H1 (cell line): ENCODE results near the gene COL27A1. TPM values are rescaled to one million over a fixed set of nuclear protein-coding genes. Genes with fewer than 3 reads are reported as not detected.

Experiments used
- CTCF ChIA-PET: fragments of 300-600 bp; sonication (Branson Sonifier 250); formaldehyde crosslinking; loops from one replicate; lab custom pipeline; 2021; ENCODE audit not compliant: partially characterized antibody; lab: Charles Lee
- POLR2A ChIA-PET: fragments of 300-600 bp; sonication (Branson Sonifier 250); formaldehyde crosslinking; loops from one replicate; lab custom pipeline; 2021; ENCODE audit warnings: inconsistent platforms; ENCODE audit not compliant: partially characterized antibody; lab: Charles Lee
- DNase-seq, 2 experiments: peaks; one replicate each; pipeline versions ENCODE4 v3.0.0 to v3.0.0-alpha.2; 2010 to 2022; ENCODE audit warnings: low spot score in 2 of 2, low read depth in 1 of 2, mixed read lengths in 1 of 2
- FAIRE-seq: peaks from 2 replicates; lab custom pipeline; 2011; peaks lifted over from hg19 to GRCh38; lab: Jason Lieb, UNC
- H2AFZ ChIP-seq: 2 replicates; pipeline ENCODE4 v1.8.1; 2012; ENCODE audit warnings: low read length, inconsistent platforms
- H2AK5ac ChIP-seq: 2 replicates; pipeline ENCODE4 v1.6.1; 2013; ENCODE audit warnings: low read depth, low read length
- H2BK120ac ChIP-seq: replicated peaks from 2 replicates; pipeline ENCODE3; 2013; ENCODE audit warnings: low read depth, low read length, inconsistent platforms
- H2BK12ac ChIP-seq: 2 replicates; pipeline ENCODE4 v1.6.1; 2013; ENCODE audit warnings: low read depth, low read length
- H2BK15ac ChIP-seq: 2 replicates; pipeline ENCODE4 v1.6.1; 2013; ENCODE audit warnings: low read length
- H2BK20ac ChIP-seq: 2 replicates; pipeline ENCODE4 v1.6.1; 2013; ENCODE audit warnings: low read length
- H2BK5ac ChIP-seq: 2 replicates; pipeline ENCODE4 v1.6.1; 2013; ENCODE audit warnings: low read depth, low read length
- H3K14ac ChIP-seq: 2 replicates; pipeline ENCODE4 v1.6.1; 2013; ENCODE audit warnings: inconsistent platforms; ENCODE audit not compliant: insufficient read length
- H3K18ac ChIP-seq: 2 replicates; pipeline ENCODE4 v1.6.1; 2013; ENCODE audit warnings: low read length; ENCODE audit errors: extremely low read depth
- H3K23ac ChIP-seq: 2 replicates; pipeline ENCODE4 v1.6.1; 2013; ENCODE audit warnings: inconsistent platforms; ENCODE audit not compliant: insufficient read length
- H3K23me2 ChIP-seq: 2 replicates; pipeline ENCODE4 v1.6.1; 2013; ENCODE audit warnings: low read depth, low read length
- H3K27ac ChIP-seq: 2 replicates; pipeline ENCODE4 v1.6.1; 2011; ENCODE audit warnings: low read depth, low read length, inconsistent platforms
- H3K27me3 ChIP-seq, 4 experiments: replicated peaks in 1 of 4; 1 replicate in 1 of 4; 2 replicates in 3 of 4; pipeline versions ENCODE4 v1.6.1 to v1.8.1; 2011 to 2013; ENCODE audit warnings: low read length in 3 of 4, mild to moderate bottlenecking in 3 of 4, inconsistent platforms in 2 of 4, mixed read lengths in 2 of 4, moderate library complexity in 1 of 4; ENCODE audit not compliant: control insufficient read depth in 3 of 4, insufficient read depth in 3 of 4; ENCODE audit errors: extremely low read depth in 1 of 4
- H3K36me3 ChIP-seq, 4 experiments: 2 replicates each; pipeline versions ENCODE4 v1.6.1 to v1.8.1; 2011 to 2013; ENCODE audit warnings: mild to moderate bottlenecking in 4 of 4, low read length in 3 of 4, moderate library complexity in 2 of 4, control low read depth in 1 of 4, inconsistent platforms in 1 of 4; ENCODE audit not compliant: insufficient read depth in 4 of 4, control insufficient read depth in 2 of 4
- H3K4ac ChIP-seq: replicated peaks from 2 replicates; pipeline ENCODE3; 2013; ENCODE audit warnings: low read length, low read depth, mixed read lengths, inconsistent platforms; ENCODE audit not compliant: insufficient read length
- H3K4me1 ChIP-seq, 4 experiments: replicated peaks in 1 of 4; 1 replicate in 1 of 4; 2 replicates in 3 of 4; pipeline versions ENCODE4 v1.6.1 to v1.8.1; 2011 to 2013; ENCODE audit warnings: low read length in 3 of 4, inconsistent platforms in 2 of 4, mixed read lengths in 1 of 4; ENCODE audit not compliant: insufficient read depth in 4 of 4, control insufficient read depth in 3 of 4
- H3K4me2 ChIP-seq, 2 experiments: 2 replicates each; pipeline versions ENCODE4 v1.6.1 to v1.8.1; 2011 to 2013; ENCODE audit warnings: low read depth in 2 of 2, low read length in 2 of 2, control low read depth in 1 of 2, inconsistent platforms in 1 of 2, mild to moderate bottlenecking in 1 of 2; ENCODE audit not compliant: insufficient read depth in 1 of 2
- H3K4me3 ChIP-seq, 4 experiments: fragments of 200-600, 300-600 bp in 1 of 4; sonication (generic), shearing (Covaris generic), sonication (Bioruptor Twin) in 1 of 4; 2 replicates each; pipeline versions ENCODE4 v1.5.1 to v1.8.1; 2011 to 2016; ENCODE audit warnings: low read length in 4 of 4, low read depth in 3 of 4, control low read depth in 2 of 4, inconsistent platforms in 2 of 4, mild to moderate bottlenecking in 2 of 4, mixed read lengths in 1 of 4, moderate library complexity in 1 of 4; ENCODE audit not compliant: insufficient read depth in 2 of 4; ENCODE audit errors: extremely low read depth in 1 of 4
- H3K56ac ChIP-seq: replicated peaks from 2 replicates; pipeline ENCODE3; 2013; ENCODE audit warnings: low read depth, mild to moderate bottlenecking, mixed read lengths, low read length, inconsistent platforms; ENCODE audit not compliant: insufficient read length
- H3K79me1 ChIP-seq: 2 replicates; pipeline ENCODE4 v1.6.1; 2013; ENCODE audit warnings: low read depth, low read length, control low read depth
- H3K79me2 ChIP-seq, 2 experiments: 2 replicates each; pipeline versions ENCODE4 v1.6.1 to v1.8.1; 2012 to 2013; ENCODE audit warnings: low read length in 2 of 2, mild to moderate bottlenecking in 2 of 2, inconsistent platforms in 1 of 2; ENCODE audit not compliant: insufficient read depth in 2 of 2, control insufficient read depth in 1 of 2
- H3K9ac ChIP-seq, 4 experiments: replicated peaks in 1 of 4; 1 replicate in 1 of 4; 2 replicates in 3 of 4; pipeline versions ENCODE4 v1.6.1 to v1.8.1; 2011 to 2013; ENCODE audit warnings: low read depth in 3 of 4, low read length in 3 of 4, control low read depth in 2 of 4, mild to moderate bottlenecking in 2 of 4, moderate library complexity in 2 of 4, inconsistent platforms in 1 of 4; ENCODE audit errors: extremely low read depth in 1 of 4
- H3K9me3 ChIP-seq, 2 experiments: 2 replicates each; pipeline versions ENCODE4 v1.6.1 to v1.8.1; 2012 to 2013; ENCODE audit warnings: mild to moderate bottlenecking in 2 of 2, moderate library complexity in 2 of 2, control low read depth in 1 of 2, inconsistent platforms in 1 of 2, low read depth in 1 of 2, low read length in 1 of 2, mixed read lengths in 1 of 2; ENCODE audit not compliant: insufficient read depth in 2 of 2
- H4K20me1 ChIP-seq, 2 experiments: replicated peaks in 1 of 2; 2 replicates each; pipeline versions ENCODE3 to v1.8.1; 2011 to 2013; ENCODE audit warnings: inconsistent platforms in 2 of 2, low read length in 2 of 2, mild to moderate bottlenecking in 1 of 2; ENCODE audit not compliant: insufficient read depth in 2 of 2, control insufficient read depth in 1 of 2
- H4K5ac ChIP-seq: 2 replicates; pipeline ENCODE4 v1.6.1; 2013; ENCODE audit warnings: low read length, low read depth, mixed read lengths, inconsistent platforms; ENCODE audit not compliant: insufficient read length
- H4K8ac ChIP-seq: 2 replicates; pipeline ENCODE4 v1.8.0; 2013; ENCODE audit warnings: mild to moderate bottlenecking, moderate library complexity, low read length, inconsistent platforms; ENCODE audit not compliant: insufficient read depth; ENCODE audit errors: extremely low read depth
- H4K91ac ChIP-seq: replicated peaks from 2 replicates; pipeline ENCODE3; 2013; ENCODE audit warnings: low read length, mixed read lengths, inconsistent platforms; ENCODE audit not compliant: insufficient read length
- BRCA1 ChIP-seq: IDR thresholded peaks from 2 replicates; pipeline ENCODE4 v1.6.1; 2012; ENCODE audit warnings: low read depth, low read length, improper control_type of control experiment
- CHD1 ChIP-seq: IDR thresholded peaks from 2 replicates; pipeline ENCODE4 v1.6.1; 2012; ENCODE audit warnings: low read depth, low read length, improper control_type of control experiment
- HDAC2 ChIP-seq, 2 experiments: fragments of 300-600 bp in 1 of 2; sonication (generic) in 1 of 2; IDR thresholded peaks; 2 replicates each; pipeline ENCODE4 v1.6.1; 2011 to 2012; ENCODE audit warnings: low read depth in 2 of 2, low read length in 2 of 2, mild to moderate bottlenecking in 2 of 2, moderate library complexity in 2 of 2, borderline replicate concordance in 1 of 2, inconsistent platforms in 1 of 2
- PHF8 ChIP-seq: fragments of 200-600 bp; sonication (generic); conservative IDR thresholded peaks from 2 replicates; pipeline ENCODE4 v1.7.1; 2012; ENCODE audit warnings: low read depth, mild to moderate bottlenecking, inconsistent platforms, low read length, moderate library complexity
- POU5F1 ChIP-seq: IDR thresholded peaks from 2 replicates; pipeline ENCODE4 v1.6.1; 2011; ENCODE audit warnings: low read depth, mild to moderate bottlenecking, low read length, moderate library complexity
- WGBS, 2 experiments: shearing (Covaris generic) in 1 of 2; methylation state at CpG; one replicate each; pipeline versions ENCODE4 v1.1.6 to v1.1.7; 2013 to 2015; ENCODE audit warnings: low lambda C conversion rate in 2 of 2, mixed read lengths in 2 of 2, inconsistent platforms in 1 of 2, low coverage in 1 of 2, missing lambda C conversion rate in 1 of 2; ENCODE audit not compliant: insufficient replicate concordance in 2 of 2, insufficient coverage in 1 of 2, insufficient read length in 1 of 2; ENCODE audit errors: extremely low coverage in 1 of 2, missing lambda C conversion rate in 1 of 2; 5-methylcytosine and 5-hydroxymethylcytosine counted together
- polyA plus RNA-seq, 7 experiments: library from polyadenylated mRNA; depleted of rRNA in 3 of 7; stranded (reverse) in 5 of 7; unstranded in 2 of 7; fragments of >200 nt in 5 of 7; fragments of 200-250 nt in 2 of 7; gene quantifications; 1 replicate in 5 of 7; 2 replicates in 1 of 7; 4 replicates in 1 of 7; pipeline versions ENCODE4 v1.2.1 to v1.2.3, GENCODE V29; 2011 to 2013; ENCODE audit warnings: missing spikeins in 2 of 7, mixed read lengths in 2 of 7
- total RNA-seq: library from RNA; stranded (reverse); fragmentation: NEBNext Ultra II Directional; extraction: Animal tissue kit (Norgen Biotek cat#: 25700); gene quantifications from 2 replicates; pipeline ENCODE4 v1.2.1, GENCODE V29; 2021
- TF ChIP-seq, protein P1 (sequence below): IDR thresholded peaks from 2 replicates; pipeline ENCODE4 v1.6.1; 2011; ENCODE audit warnings: low read length, improper control_type of control experiment
- TF ChIP-seq, protein P2 (sequence below), 3 experiments: IDR thresholded peaks; 1 replicate in 2 of 3; 2 replicates in 1 of 3; pipeline versions ENCODE4 v1.5.1 to v1.6.1; 2011; ENCODE audit warnings: low read length in 3 of 3, mild to moderate bottlenecking in 3 of 3, inconsistent platforms in 2 of 3, low read depth in 1 of 3, moderate library complexity in 1 of 3; ENCODE audit not compliant: insufficient read depth in 1 of 3; ENCODE audit errors: control extremely low read depth in 1 of 3

Gene COL27A1
- total and polyA plus RNA-seq, 2 of the 8 experiments (the other 6 are each of a cell fraction or from before 2014, with no cell fraction given): 15.1 to 22.8 TPM

DNA sequence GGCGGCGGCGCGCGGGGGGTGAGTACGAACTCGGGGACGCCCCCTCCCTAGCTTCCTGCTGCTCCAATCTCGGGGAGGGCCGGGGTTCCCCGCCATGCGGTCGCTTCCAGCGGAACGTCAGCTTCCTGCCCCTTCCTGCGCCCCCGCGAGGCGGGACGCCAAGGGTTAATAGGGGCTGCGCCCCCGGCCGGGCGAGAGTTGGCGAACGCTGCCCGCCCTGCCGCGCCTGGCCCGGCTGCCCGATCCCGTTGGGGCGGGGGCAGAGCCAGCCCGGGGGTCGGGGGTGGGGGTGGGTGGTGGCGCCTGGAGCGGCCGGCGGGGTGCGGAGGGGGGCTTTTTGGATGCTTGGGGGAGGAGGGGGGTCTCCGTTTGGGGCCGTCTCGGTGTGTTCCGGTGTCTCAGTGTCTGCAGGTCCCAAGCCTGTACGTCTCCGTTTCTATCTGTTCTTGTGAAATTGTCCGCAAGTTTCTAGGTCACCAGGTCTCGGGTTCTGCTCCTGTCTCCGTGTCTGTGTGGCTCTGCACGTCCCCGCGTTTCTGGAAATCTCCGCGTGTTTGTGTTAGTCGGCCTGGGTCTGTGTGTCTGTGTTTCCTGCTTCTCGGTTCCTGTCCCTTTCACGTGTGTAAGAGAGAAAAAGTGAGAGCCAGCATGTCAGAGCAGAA, 789 bp downstream of the COL27A1 start:
- Histone ChIP-seq H3K23me2 (peaks cover 13% of the 10 kb centered on the region), H3K18ac (peak overlapping the region; percentile 24), H2AK5ac (no peak overlapping the region), H3K4ac (no peak overlapping the region), H2BK12ac (no peak overlapping the region), H3K14ac (no peak overlapping the region), H3K9me3 (no peaks in the 10 kb centered on the region), H4K8ac (no peak overlapping the region; the same call in 1 of the 2 replicates), H3K23ac (no peak overlapping the region), H3K27ac (no peak overlapping the region), H4K20me1 (peaks cover 5 to 22% of the 10 kb centered on the region in 2 experiments), H3K79me1 (peaks cover 5% of the 10 kb centered on the region; the same call in 1 of the 2 replicates), H3K27me3 (peaks cover 4 to 26% (median 21%) of the 10 kb centered on the region in 4 experiments), H4K5ac (no peak overlapping the region), H3K4me1 (peaks cover 0 to 14% (median 11%) of the 10 kb centered on the region in 4 experiments; a peak in 6 of 7 replicates), H3K79me2 (peaks cover 0 to 7% of the 10 kb centered on the region in 2 experiments; a peak in 1 of 4 replicates), H3K9ac (no peak overlapping the region), H2AFZ (no peak overlapping the region), H4K91ac (no peak overlapping the region), H3K4me3 (peak overlapping the region; percentile 49 to 86 (median 70)), H3K56ac (peak overlapping the region; percentile 10), H2BK5ac (no peak overlapping the region), H2BK120ac (no peak overlapping the region), H2BK15ac (peak overlapping the region; percentile 25; the same call in 1 of the 2 replicates), H2BK20ac (no peak overlapping the region), H3K36me3 (no peaks in the 10 kb centered on the region), H3K4me2 (peak overlapping the region; percentile 74 to 94)
- DNase-seq (peak in 1 of 2 experiments; percentile 72), FAIRE-seq (no peak)
- ChIA-PET POLR2A (interaction anchor here (0.8 kb wide), 2 partner anchors 24 to 58 kb away, joined by 3 read pairs; no protein-coding TSS in a partner anchor), CTCF (interaction anchor here (0.8 to 8.5 kb wide), 34 partner anchors 8 to 259 kb away, joined by 3 to 114 read pairs (median 5); no protein-coding TSS in a partner anchor)
- 3% methylated on average over 10 of the region's 57 CpGs; no CpG with 5 or more reads in 1 of the 2 experiments for WGBS, 2 experiments
- TF ChIP-seq, protein P1, sequence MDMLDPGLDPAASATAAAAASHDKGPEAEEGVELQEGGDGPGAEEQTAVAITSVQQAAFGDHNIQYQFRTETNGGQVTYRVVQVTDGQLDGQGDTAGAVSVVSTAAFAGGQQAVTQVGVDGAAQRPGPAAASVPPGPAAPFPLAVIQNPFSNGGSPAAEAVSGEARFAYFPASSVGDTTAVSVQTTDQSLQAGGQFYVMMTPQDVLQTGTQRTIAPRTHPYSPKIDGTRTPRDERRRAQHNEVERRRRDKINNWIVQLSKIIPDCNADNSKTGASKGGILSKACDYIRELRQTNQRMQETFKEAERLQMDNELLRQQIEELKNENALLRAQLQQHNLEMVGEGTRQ: no peak
- no peak for TF ChIP-seq BRCA1
- TF ChIP-seq CHD1: no peak
- no peak for TF ChIP-seq POU5F1
- TF ChIP-seq PHF8: peak; percentile 39; the same call in 1 of the 2 replicates
- TF ChIP-seq, protein P2, sequence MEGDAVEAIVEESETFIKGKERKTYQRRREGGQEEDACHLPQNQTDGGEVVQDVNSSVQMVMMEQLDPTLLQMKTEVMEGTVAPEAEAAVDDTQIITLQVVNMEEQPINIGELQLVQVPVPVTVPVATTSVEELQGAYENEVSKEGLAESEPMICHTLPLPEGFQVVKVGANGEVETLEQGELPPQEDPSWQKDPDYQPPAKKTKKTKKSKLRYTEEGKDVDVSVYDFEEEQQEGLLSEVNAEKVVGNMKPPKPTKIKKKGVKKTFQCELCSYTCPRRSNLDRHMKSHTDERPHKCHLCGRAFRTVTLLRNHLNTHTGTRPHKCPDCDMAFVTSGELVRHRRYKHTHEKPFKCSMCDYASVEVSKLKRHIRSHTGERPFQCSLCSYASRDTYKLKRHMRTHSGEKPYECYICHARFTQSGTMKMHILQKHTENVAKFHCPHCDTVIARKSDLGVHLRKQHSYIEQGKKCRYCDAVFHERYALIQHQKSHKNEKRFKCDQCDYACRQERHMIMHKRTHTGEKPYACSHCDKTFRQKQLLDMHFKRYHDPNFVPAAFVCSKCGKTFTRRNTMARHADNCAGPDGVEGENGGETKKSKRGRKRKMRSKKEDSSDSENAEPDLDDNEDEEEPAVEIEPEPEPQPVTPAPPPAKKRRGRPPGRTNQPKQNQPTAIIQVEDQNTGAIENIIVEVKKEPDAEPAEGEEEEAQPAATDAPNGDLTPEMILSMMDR (IDR thresholded peaks at IDR 0.05; ENCODE audit: control extremely low read depth in 1 of 3, insufficient read depth in 1 of 3, low read depth in 1 of 3, low read length in 3 of 3): no peak
- no peak for TF ChIP-seq HDAC2 (IDR thresholded peaks at IDR 0.05; ENCODE audit: borderline replicate concordance in 1 of 2, low read depth in 2 of 2, low read length in 2 of 2)
